ENCODE results near the gene FRMD3. TPM values are rescaled to one million over a fixed set of nuclear protein-coding genes. Genes with fewer than 3 reads are reported as not detected.
"Not testable (repeated sequence)": the region's sequence is repeated elsewhere in the genome, so short reads cannot be mapped to it uniquely, and the experiment has no call there.

FRMD3 gene
- total RNA-seq, 1 experiment from 2014 or later = 0.13 TPM

GRCh38 chr9:83392228-83392627, 146.0 kb downstream of the FRMD3 start:
- no peak for DNase-seq (ENCODE audit: low spot score)

- DNase-seq (ENCODE audit: low spot score) = no peak
These were observed 149.9 kb downstream of the FRMD3 start for GRCh38 chr9:83388346-83388745.

- no peak for DNase-seq (ENCODE audit: low spot score)
These were observed 150.6 kb downstream of the FRMD3 start for GRCh38 chr9:83387401-83388185.

- DNase-seq (ENCODE audit: low spot score) = no peak
These were observed 152.9 kb downstream of the FRMD3 start for GRCh38 chr9:83385317-83385716.

GRCh38 chr9:83384214-83384613, 154.0 kb downstream of the FRMD3 start:
- DNase-seq (ENCODE audit: low spot score) = no peak

- no peak for DNase-seq (ENCODE audit: low spot score)
These were observed 155.2 kb downstream of the FRMD3 start for GRCh38 chr9:83383034-83383433.

- no peak for DNase-seq (ENCODE audit: low spot score)
These were observed 155.8 kb downstream of the FRMD3 start for GRCh38 chr9:83382421-83382820.

GRCh38 chr9:83379045-83379444, 159.2 kb downstream of the FRMD3 start:
- no peak for DNase-seq (ENCODE audit: low spot score)

GRCh38 chr9:83372957-83373356, 165.2 kb downstream of the FRMD3 start:
- no peak for DNase-seq (ENCODE audit: low spot score)

- DNase-seq (ENCODE audit: low spot score) = no peak
These were observed 170.9 kb downstream of the FRMD3 start for GRCh38 chr9:83367326-83367725.

- DNase-seq (ENCODE audit: low spot score) = no peak
These were observed 175.7 kb downstream of the FRMD3 start for GRCh38 chr9:83362341-83362995.

- no peak for DNase-seq (ENCODE audit: low spot score)
These were observed 179.2 kb downstream of the FRMD3 start for GRCh38 chr9:83359039-83359438.

GRCh38 chr9:83358493-83358892, 179.7 kb downstream of the FRMD3 start:
- not testable (repeated sequence) for DNase-seq (ENCODE audit: low spot score)

GRCh38 chr9:83355729-83356151, 182.5 kb downstream of the FRMD3 start:
- no peak for DNase-seq (ENCODE audit: low spot score)

GRCh38 chr9:83355024-83355444, 183.2 kb downstream of the FRMD3 start:
- no peak for DNase-seq (ENCODE audit: low spot score)

- no peak for DNase-seq (ENCODE audit: low spot score)
These were observed 189.2 kb downstream of the FRMD3 start for GRCh38 chr9:83349031-83349430.

GRCh38 chr9:83346655-83347420, 191.4 kb downstream of the FRMD3 start:
- DNase-seq (ENCODE audit: low spot score) = no peak

GRCh38 chr9:83343366-83343999, 194.7 kb downstream of the FRMD3 start:
- DNase-seq (ENCODE audit: low spot score) = no peak

GRCh38 chr9:83342731-83343130, 195.5 kb downstream of the FRMD3 start:
- no peak for DNase-seq (ENCODE audit: low spot score)

- DNase-seq (ENCODE audit: low spot score) = no peak
These were observed 196.2 kb downstream of the FRMD3 start for GRCh38 chr9:83342006-83342405.

- no peak for DNase-seq (ENCODE audit: low spot score)
These were observed 197.8 kb downstream of the FRMD3 start for GRCh38 chr9:83340451-83340850.

GRCh38 chr9:83339435-83339834, 198.8 kb downstream of the FRMD3 start:
- no peak for DNase-seq (ENCODE audit: low spot score)
